PC-3 (cell line): Measurements from ENCODE around the gene SUSD4.

Experiments used
- EZH2phosphoT487 ChIP-seq: fragments of 300-600 bp; sonication (generic); IDR thresholded peaks from 2 replicates; pipeline ENCODE4 v1.6.1; 2018; ENCODE audit warnings: mild to moderate bottlenecking, antibody characterized with exemption, low read length, borderline replicate concordance
- TF ChIP-seq, protein P1 (sequence below): fragments of 300-600 bp; sonication (generic); conservative IDR thresholded peaks from 2 replicates; pipeline ENCODE4 v1.5.1; 2017; ENCODE audit warnings: antibody characterized with exemption, low read depth, mild to moderate bottlenecking, low read length

DNA sequence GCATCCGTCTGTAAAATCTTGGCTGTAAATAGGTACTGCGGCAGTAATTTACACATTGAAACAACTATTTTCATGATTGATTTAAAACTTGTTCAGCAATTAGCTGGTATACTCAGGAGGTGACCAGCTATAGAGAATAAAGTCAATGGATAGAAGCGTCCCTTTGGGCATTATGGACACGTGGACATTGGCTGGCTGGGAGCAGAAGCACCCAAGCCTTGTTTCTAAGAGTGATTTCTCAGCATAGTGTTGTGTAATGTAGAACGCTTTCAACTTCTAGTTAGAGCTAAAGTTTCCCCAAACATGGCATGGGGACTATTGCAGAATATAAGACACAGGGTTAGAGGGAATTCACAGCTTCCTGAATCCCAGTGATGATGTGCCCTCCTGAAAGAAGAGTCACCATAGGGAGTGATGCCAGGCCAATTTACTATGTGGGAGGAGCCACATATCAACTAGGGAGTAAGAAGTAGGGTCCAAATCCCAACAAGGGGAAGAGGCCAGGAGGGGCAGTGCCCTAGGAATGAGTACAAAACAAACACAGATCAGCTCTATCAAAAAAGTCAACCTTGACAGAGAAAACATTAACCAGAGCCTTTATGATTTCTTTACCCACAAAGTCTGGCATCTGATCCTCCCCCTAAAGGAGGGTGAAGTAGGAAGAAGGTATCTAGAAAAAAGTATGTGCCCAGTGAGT lies 92.7 kb downstream of the SUSD4 start:
- TF ChIP-seq, protein P1, sequence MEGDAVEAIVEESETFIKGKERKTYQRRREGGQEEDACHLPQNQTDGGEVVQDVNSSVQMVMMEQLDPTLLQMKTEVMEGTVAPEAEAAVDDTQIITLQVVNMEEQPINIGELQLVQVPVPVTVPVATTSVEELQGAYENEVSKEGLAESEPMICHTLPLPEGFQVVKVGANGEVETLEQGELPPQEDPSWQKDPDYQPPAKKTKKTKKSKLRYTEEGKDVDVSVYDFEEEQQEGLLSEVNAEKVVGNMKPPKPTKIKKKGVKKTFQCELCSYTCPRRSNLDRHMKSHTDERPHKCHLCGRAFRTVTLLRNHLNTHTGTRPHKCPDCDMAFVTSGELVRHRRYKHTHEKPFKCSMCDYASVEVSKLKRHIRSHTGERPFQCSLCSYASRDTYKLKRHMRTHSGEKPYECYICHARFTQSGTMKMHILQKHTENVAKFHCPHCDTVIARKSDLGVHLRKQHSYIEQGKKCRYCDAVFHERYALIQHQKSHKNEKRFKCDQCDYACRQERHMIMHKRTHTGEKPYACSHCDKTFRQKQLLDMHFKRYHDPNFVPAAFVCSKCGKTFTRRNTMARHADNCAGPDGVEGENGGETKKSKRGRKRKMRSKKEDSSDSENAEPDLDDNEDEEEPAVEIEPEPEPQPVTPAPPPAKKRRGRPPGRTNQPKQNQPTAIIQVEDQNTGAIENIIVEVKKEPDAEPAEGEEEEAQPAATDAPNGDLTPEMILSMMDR: no peak
- TF ChIP-seq EZH2phosphoT487: no peak
